Stimulated activated CD4-positive, alpha-beta T cell treated with anti-CD3 and anti-CD28 coated beads, Interleukin-1b, Interleukin-23, amount 100 ng/mL, for 24 hours (primary cell): Measurements from ENCODE around the gene SPEF2.
A peak's percentile ranks its signal among the peaks of the same experiment; 100 is the strongest.

Experiments
- DNase-seq, 4 experiments: peaks; one replicate each; pipeline ENCODE4 v3.0.0-alpha.2; 2020; ENCODE audit warnings: low read depth in 4 of 4, low spot score in 1 of 4

The SPEF2 gene

DNA sequence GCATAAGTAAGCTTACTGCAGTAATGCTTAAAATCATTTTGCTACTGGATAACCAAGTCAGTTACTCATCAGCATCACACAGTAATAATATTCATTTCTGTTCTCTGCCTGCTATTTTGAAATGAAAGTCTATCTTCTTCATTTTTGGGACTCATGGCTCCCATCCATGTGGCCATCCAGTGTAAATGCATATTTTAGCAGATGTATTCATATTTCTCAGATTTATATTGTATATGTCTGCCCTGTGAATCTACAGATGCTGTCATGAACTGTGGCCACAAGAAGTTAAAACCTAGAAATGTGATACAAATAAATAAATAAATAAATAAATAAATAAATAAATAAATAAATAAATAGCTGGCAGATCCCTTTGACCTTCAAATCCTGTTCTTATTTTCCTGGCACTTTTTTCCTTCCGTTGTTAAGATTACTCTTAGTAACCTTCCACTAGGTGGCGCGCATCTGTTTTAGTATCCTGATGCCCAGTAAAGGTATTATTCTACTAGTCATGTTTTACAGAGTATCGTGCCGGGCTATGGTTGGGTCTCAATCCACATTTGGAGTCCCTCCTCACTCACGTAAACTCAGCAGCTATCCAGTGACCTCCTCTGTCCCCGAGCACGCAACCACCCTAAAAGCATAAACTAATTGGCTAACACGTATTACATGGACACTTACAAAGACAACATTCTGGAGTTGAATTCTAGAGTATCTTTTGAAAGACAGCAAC, 159.9 kb downstream of the SPEF2 start:
- peak; percentile 51 to 65 (median 62) for DNase-seq

DNA sequence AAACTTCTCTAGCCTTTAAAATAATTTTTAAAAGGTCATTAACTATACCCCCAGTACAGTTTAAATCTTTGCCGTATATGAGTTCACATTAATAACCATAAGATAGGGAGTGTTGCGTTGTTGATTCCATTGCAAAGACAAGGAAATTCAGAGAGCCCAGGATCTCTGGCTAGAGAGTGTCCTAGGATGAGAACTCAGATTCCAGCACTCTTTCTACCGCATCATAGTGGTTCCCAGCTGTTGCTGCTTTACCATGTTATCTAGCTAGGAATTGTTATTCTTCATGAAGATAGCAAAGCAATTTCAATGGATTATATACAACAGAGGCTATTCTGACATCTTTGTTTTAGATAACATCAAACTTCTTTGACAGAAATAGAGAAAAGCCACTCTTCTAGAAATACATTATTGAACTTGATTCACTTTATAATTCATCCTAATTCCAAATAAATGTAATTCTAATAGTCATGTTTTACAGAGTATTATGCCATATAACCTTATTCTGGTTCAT, 160.7 kb downstream of the SPEF2 start:
- no peak for DNase-seq

- DNase-seq: no peak
Observed at GRCh38 chr5:35780236-35780635, 162.6 kb downstream of the SPEF2 start.

GRCh38 chr5:35781181-35781790, 163.6 kb downstream of the SPEF2 start:
- DNase-seq: no peak

- no peak for DNase-seq
Observed at GRCh38 chr5:35783551-35783950, 165.9 kb downstream of the SPEF2 start.

DNA sequence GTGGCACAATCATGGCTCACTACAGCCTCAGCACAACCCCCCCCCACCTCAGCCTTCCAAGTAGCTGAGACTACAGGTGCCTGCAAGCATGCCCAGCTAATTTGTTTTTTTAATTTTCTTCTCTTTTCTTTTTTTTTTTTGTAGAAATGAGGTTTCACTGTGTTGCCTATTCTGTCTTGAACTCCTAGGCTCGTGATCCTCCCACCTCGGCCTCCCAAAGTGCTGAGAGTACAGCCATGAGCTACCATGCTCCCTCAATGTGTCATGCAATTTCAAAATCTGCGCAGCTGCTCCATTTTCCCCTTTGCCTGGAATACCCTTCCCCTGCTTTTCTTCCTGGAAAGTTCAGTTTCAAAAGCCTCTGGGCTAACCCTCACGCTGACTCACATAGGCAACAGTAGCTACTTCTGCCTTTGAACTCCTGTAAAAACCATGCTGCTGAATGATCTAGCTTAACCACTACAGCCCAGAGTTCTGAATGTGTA, 168.0 kb downstream of the SPEF2 start:
- peak in 1 of 4 experiments; percentile 49 for DNase-seq

GRCh38 chr5:35788724-35789123, 171.1 kb downstream of the SPEF2 start:
- DNase-seq: no peak

GRCh38 chr5:35789732-35790456, 172.2 kb downstream of the SPEF2 start:
- no peak for DNase-seq

DNA sequence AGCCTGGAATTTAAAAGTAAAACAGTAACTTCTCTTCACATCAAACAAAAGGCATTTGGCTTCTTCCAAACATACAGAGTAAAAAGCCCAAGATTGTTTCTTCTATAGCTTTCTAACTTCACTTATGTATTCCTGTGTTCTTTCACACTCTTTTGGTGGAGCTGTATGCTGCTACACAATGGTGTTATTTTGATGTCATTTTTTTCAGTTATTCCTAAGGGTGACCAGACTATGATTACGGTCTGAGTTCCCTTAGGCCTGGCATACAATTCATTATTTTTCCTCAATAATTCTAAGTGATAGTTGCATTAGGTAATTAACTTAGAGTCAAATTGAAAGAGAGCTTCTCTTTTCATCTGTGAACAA, 172.8 kb downstream of the SPEF2 start:
- no peak for DNase-seq

GRCh38 chr5:35794328-35794619, 176.6 kb downstream of the SPEF2 start:
- DNase-seq: no peak

- no peak for DNase-seq
Observed at GRCh38 chr5:35794684-35795375, 177.2 kb downstream of the SPEF2 start.

- no peak for DNase-seq
Observed at GRCh38 chr5:35799181-35799580, 181.5 kb downstream of the SPEF2 start.

- DNase-seq: no peak
Observed at GRCh38 chr5:35799753-35800152, 182.1 kb downstream of the SPEF2 start.

- no peak for DNase-seq
Observed at GRCh38 chr5:35803191-35803651, 185.6 kb downstream of the SPEF2 start.

DNA sequence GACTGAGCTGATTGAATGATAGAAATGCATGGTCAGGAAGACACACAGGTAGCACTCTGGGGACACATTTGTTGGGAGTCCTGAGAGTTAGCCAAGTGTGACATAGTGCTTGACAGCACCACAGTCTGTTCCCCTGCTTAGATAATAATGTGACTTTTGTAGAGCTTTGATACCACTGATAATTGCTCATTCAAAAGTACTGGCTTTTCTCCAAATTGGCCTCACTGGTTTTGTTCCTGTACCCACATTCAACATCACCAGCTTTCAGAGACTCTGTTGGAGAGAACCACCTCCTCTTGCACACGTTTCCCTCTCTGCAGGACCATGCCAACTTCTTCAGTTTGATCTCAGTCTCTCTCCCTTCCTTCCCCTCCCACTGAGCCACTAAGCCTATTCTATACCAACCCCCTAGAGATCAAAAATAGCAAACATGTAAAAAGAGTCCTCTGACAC, 186.6 kb downstream of the SPEF2 start:
- DNase-seq: no peak

GRCh38 chr5:35804841-35805240, 187.2 kb downstream of the SPEF2 start:
- DNase-seq: no peak

DNA sequence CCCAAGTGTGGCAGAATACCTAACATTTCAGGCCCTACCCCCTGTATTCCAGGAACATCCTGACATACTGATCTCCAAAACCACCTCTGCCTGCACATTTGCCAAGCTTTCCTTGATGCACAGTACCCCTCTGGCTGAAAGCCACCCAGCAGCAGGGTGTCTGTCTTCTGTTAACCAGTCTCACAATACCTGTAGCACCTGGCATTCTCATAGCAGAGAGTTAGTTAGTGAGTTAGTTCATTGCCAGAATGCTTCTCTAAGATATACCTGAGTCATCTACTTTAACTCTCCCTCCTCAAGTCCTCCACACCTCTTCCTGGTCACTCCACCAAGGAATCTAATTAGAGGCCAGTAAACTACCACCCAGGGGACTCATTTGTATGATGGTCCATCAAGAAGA, 192.9 kb downstream of the SPEF2 start:
- no peak for DNase-seq

- no peak for DNase-seq
Observed at GRCh38 chr5:35811108-35811741, 193.6 kb downstream of the SPEF2 start.

DNA sequence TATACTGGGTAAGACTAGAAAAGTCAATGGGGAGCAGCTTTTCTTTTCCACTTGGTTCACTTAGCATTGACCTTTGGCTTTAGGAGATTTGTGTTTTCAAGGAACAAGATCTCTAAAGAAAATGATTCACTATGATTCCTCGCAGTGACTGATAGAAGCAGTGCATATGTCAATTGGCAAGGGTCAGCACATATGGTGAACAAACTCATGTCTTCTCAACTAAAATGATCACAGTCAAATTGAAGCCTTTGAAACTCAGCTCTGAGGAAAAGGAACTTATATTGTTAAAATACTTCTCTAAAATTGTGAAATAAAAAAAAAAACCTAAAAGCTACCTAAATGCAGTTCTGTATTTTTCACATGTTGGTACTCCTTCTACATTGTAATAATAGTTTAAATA, 195.9 kb downstream of the SPEF2 start:
- no peak for DNase-seq

- DNase-seq: no peak
Observed at GRCh38 chr5:35815089-35815936, 197.7 kb downstream of the SPEF2 start.
